Measurements from ENCODE around the gene HOXA6. TPM values are rescaled to one million over a fixed set of nuclear protein-coding genes. Genes with fewer than 3 reads are reported as not detected.

The HOXA6 gene
- total RNA-seq, 1 donor from 2014 or later, result 0.80 TPM

- no peak for DNase-seq (ENCODE audit: low read depth)
These were observed 15.2 kb upstream of the HOXA6 start for GRCh38 chr7:27162561-27163287.

DNA sequence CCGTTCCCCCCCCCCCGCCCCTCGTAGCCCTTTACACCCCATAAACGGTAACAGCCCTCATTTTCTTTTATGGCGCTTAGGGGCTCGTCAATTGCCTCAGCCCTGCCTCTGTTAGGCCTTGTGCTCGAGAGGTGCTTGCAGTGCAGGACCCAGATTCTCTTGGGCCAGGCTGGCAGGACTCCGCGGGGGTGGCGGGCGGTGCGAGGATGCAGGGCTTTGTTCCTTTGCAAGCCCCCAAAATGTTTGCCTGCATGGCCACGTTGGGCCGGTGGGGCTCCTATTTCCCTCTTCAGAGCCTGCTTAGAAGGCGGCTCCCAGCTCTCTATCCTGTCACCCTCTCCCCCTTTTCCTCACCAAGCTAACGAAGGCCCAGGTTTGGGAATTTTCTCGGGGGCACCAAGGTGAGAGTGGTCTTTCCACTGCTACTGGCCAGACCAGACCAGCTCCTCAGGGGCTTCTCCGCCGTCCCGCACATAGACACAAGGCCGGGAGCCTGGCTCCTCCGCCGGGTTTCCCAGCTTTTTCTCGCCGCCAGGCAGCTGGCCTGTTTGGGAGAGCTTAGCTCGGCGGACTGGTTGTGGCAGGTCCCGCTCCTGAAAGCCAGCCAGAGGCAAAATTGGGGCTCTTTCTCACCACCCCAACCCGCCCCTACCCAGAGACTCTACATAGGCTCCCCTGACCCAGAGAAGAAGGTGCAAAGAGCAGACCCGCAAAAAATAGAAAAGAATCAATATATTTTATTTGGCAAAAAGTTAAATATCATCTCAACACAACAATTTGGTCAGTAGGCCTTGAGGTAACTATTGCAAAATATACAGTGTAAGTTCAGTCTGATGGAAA lies 14.4 kb upstream of the HOXA6 start:
- DNase-seq (ENCODE audit: low read depth), result no peak

- no peak for DNase-seq (ENCODE audit: low read depth)
These were observed 13.7 kb upstream of the HOXA6 start for GRCh38 chr7:27161214-27161720.

GRCh38 chr7:27160546-27161213 lies 13.1 kb upstream of the HOXA6 start:
- peak; percentile 92 for DNase-seq (ENCODE audit: low read depth)

DNA sequence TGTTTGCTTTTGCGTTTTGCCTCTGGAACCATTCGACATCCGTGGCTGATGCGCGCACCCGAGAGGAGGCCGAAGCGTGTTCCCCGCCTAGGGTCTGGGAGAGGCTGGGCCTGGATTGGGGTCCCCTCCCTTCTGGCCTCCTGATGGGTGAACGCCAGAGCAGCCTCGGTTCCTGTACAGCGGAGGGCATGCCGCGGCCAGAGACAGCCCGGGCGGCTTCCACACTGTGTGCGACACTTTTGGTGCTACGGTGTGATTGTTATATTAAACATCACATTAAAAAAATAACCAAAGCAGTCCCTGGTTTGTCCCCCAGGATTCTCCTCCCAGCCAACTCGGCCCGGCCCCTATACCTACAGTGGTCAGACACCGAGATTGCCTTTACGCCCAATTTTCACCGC lies 12.6 kb upstream of the HOXA6 start:
- DNase-seq (ENCODE audit: low read depth), result no peak

- DNase-seq (ENCODE audit: low read depth), result no peak
These were observed 11.9 kb upstream of the HOXA6 start for GRCh38 chr7:27159266-27160144.

DNA sequence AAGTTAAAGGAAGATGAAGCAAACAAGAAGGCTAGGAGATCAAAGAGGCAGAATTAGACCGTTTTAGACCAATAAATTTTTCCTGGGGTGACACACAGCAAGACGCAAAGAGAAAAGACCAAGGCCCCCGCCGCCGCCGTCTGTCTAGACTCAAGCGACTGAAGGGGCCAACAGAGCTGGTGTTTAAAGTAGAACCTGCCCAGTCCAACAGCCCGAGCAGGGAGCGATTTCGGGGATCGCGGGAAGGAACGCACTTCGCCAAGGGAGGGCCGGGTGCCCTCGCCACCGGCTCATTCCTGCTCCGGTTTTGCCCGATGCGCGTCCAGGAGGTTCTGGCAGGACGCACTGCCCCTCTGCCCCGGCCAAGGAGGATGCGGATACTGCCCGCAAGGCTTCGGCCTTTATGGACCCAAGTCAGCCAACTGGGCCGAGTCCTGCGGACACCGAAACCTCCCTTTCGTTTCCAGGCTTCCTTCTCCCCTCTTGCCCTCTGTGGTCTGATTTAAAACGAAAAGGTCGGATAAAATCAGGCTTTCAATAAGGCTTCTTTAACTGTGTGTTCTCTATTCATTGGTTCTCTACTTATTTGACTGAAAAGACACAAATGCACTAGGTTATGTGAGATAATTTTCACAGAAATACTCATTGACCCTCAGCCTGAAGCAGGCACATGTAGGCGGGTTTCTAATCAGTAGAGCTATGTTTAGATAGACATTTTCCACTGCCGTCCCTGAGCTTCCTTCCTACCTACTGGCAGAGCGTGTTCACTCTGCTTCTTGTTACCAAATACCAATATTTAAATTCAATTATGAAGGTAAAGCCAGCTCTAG lies 11.1 kb upstream of the HOXA6 start:
- DNase-seq (ENCODE audit: low read depth), result no peak

- DNase-seq (ENCODE audit: low read depth), result no peak
These were observed 10.3 kb upstream of the HOXA6 start for GRCh38 chr7:27157702-27158431.

GRCh38 chr7:27156916-27157701 lies 9.5 kb upstream of the HOXA6 start:
- no peak for DNase-seq (ENCODE audit: low read depth)

- peak; percentile 90 for DNase-seq (ENCODE audit: low read depth)
These were observed 8.9 kb upstream of the HOXA6 start, which contains the start of gene HOXA7 for GRCh38 chr7:27156508-27156898. Gene HOXA7 (minus strand): TSS chr7:27156675. CDS start chr7:27156545, 130 bp downstream.

- peak; percentile 67 for DNase-seq (ENCODE audit: low read depth)
These were observed 8.4 kb upstream of the HOXA6 start for GRCh38 chr7:27155816-27156507.

GRCh38 chr7:27154901-27155815 lies 7.6 kb upstream of the HOXA6 start:
- DNase-seq (ENCODE audit: low read depth), result no peak

- no peak for DNase-seq (ENCODE audit: low read depth)
These were observed 6.8 kb upstream of the HOXA6 start for GRCh38 chr7:27154369-27154768.

GRCh38 chr7:27153526-27153925 lies 6.0 kb upstream of the HOXA6 start:
- DNase-seq (ENCODE audit: low read depth), result no peak

DNA sequence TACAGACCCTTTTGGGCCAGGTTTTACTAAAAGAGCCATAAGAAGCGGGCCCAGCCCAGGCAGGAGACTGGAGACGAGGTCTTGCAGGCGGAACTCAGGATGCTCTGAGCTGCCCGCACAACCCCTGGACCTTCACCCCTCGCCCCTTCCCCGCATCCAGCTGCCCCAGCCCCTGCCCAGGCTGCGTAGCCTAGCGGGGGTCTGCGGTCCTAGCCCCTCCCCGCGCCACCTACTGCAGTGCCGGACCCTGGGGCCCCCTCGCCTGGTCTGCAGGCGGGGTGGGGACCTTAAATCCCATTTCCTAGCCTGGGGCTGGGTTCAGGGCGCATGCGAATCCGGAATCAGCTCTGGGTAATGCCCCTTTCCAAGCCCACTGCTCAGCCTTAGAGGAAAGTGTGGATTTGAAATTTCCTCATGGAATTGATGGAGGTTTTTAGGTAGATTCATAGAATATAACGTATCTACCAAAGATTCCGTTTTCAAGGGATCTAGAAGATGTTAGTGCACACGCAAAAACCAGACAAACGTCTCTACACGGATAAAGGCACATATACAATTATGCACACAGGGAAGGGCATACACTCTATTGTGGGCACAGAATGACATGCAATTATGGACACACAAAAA lies 5.4 kb upstream of the HOXA6 start:
- no peak for DNase-seq (ENCODE audit: low read depth)
